AG09319 (cell line): ENCODE data around the gene LYVE1.

Experiments used
- DNase-seq: peaks from one replicate; pipeline ENCODE4 v3.0.0-alpha.2; 2010; ENCODE audit warnings: low read depth; ENCODE audit errors: extremely low read depth
- CTCF ChIP-seq: IDR thresholded peaks from 2 replicates; pipeline ENCODE4 v1.5.1; 2011; ENCODE audit warnings: low read depth, mild to moderate bottlenecking, inconsistent platforms, low read length, moderate library complexity

LYVE1 gene

GRCh38 chr11:10568486-10568941 is at the start of gene LYVE1:
TSS of gene LYVE1 (minus strand) at chr11:10568665. CDS start at chr11:10568532, 133 bp downstream.
- TF ChIP-seq CTCF = no peak
- DNase-seq = no peak

GRCh38 chr11:10617551-10617950 is 49.1 kb upstream of the LYVE1 start:
- no peak for DNase-seq
- TF ChIP-seq CTCF = no peak

- no peak for DNase-seq
- no peak for TF ChIP-seq CTCF
Observed at GRCh38 chr11:10611979-10612862, 43.8 kb upstream of the LYVE1 start.

- TF ChIP-seq CTCF = no peak
- DNase-seq = no peak
Observed at GRCh38 chr11:10609636-10610035, 41.2 kb upstream of the LYVE1 start.

- no peak for DNase-seq
- TF ChIP-seq CTCF = no peak
Observed at GRCh38 chr11:10608584-10608983, 40.1 kb upstream of the LYVE1 start.

- no peak for DNase-seq
- TF ChIP-seq CTCF = no peak
Observed at GRCh38 chr11:10607462-10608132, 39.1 kb upstream of the LYVE1 start.
